B cell (primary cell): ENCODE results near the gene MKS1. TPM values are rescaled to one million over a fixed set of nuclear protein-coding genes. Genes with fewer than 3 reads are reported as not detected.

Experiments
- ATAC-seq: fragments of 200-7000 bp; cut with Tn5 transposase; one replicate; pipeline ENCODE4 v1.10.0; 2021; ENCODE audit warnings: low read depth, mild to moderate bottlenecking, moderate number of reproducible peaks, moderate library complexity
- CTCF ChIA-PET: fragments of 350-600 bp; sonication (Branson Sonifier 250); formaldehyde crosslinking; loops from one replicate; lab custom pipeline; 2021; ENCODE audit warnings: antibody characterized with exemption, inconsistent platforms; lab: Charles Lee
- POLR2A ChIA-PET: fragments of 350-600 bp; sonication (Branson Sonifier 250); formaldehyde crosslinking; loops from one replicate; lab custom pipeline; 2021; ENCODE audit warnings: antibody characterized with exemption; lab: Charles Lee
- DNase-seq: peaks from one replicate; pipeline ENCODE4 v3.0.0; 2013
- H2AFZ ChIP-seq: 2 replicates; pipeline ENCODE4 v1.6.1; 2012; ENCODE audit warnings: mild to moderate bottlenecking, low read depth, low read length; ENCODE audit not compliant: insufficient read depth, poor library complexity, severe bottlenecking
- H3K27ac ChIP-seq, 2 donors: 1 replicate in 1 of 2; 2 replicates in 1 of 2; pipeline ENCODE4 v1.5.1; 2012 to 2013; ENCODE audit warnings: low read length in 2 of 2, mild to moderate bottlenecking in 2 of 2, moderate library complexity in 1 of 2
- H3K27me3 ChIP-seq, 4 experiments: fragments of 200-600 bp in 1 of 4; sonication (generic) in 1 of 4; replicated peaks in 1 of 4; 1 replicate in 2 of 4; 2 replicates in 2 of 4; pipeline versions ENCODE4 v1.6.1 to v1.7.0; 2013 to 2016; ENCODE audit warnings: low read length in 3 of 4, mild to moderate bottlenecking in 2 of 4, mixed read lengths in 1 of 4, moderate library complexity in 1 of 4; ENCODE audit not compliant: insufficient read depth in 4 of 4, control insufficient read depth in 3 of 4; ENCODE audit errors: control extremely low read depth in 1 of 4
- H3K36me3 ChIP-seq, 2 experiments: replicated peaks in 1 of 2; 1 replicate in 1 of 2; 2 replicates in 1 of 2; pipeline versions ENCODE4 v1.6.1 to v1.7.1; 2013; ENCODE audit warnings: low read length in 1 of 2; ENCODE audit not compliant: insufficient read depth in 2 of 2, control insufficient read depth in 1 of 2; ENCODE audit errors: control extremely low read depth in 1 of 2, extremely low read depth in 1 of 2
- H3K4me1 ChIP-seq, 2 donors: fragments of 200-600 bp in 1 of 2; sonication (generic) in 1 of 2; 1 replicate in 1 of 2; 2 replicates in 1 of 2; pipeline versions ENCODE4 v1.5.1 to v1.6.1; 2013 to 2017; ENCODE audit warnings: low read length in 2 of 2; ENCODE audit not compliant: control insufficient read depth in 2 of 2, insufficient read depth in 2 of 2
- H3K4me2 ChIP-seq: replicated peaks from 2 replicates; pipeline ENCODE3; 2012; ENCODE audit warnings: mild to moderate bottlenecking, low read depth, low read length; ENCODE audit not compliant: poor library complexity, severe bottlenecking
- H3K4me3 ChIP-seq, 5 experiments: fragments of 200-600 bp in 1 of 5; sonication (generic) in 1 of 5; 1 replicate in 3 of 5; 2 replicates in 2 of 5; pipeline versions ENCODE4 v1.5.1 to v1.7.0; 2011 to 2016; ENCODE audit warnings: low read length in 4 of 5, mild to moderate bottlenecking in 4 of 5, low read depth in 2 of 5, control low read depth in 1 of 5, moderate library complexity in 1 of 5; ENCODE audit not compliant: insufficient read depth in 1 of 5; ENCODE audit errors: control extremely low read depth in 1 of 5, extremely low read depth in 1 of 5
- H3K79me2 ChIP-seq: fragments of 200-600 bp; sonication (generic); one replicate; pipeline ENCODE4 v1.6.0; 2016; ENCODE audit warnings: low read length; ENCODE audit not compliant: control insufficient read depth, insufficient read depth
- H3K9ac ChIP-seq: fragments of 200-600 bp; sonication (generic); 2 replicates; pipeline ENCODE4 v1.6.1; 2017; ENCODE audit warnings: mild to moderate bottlenecking, low read length, moderate library complexity
- H3K9me3 ChIP-seq, 3 donors: one replicate each; pipeline versions ENCODE4 v1.6.1 to v1.7.1; 2013; ENCODE audit warnings: low read length in 2 of 3; ENCODE audit not compliant: control insufficient read depth in 2 of 3, insufficient read depth in 1 of 3; ENCODE audit errors: control extremely low read depth in 1 of 3
- H4K20me1 ChIP-seq: 2 replicates; pipeline ENCODE4 v1.6.0; 2012; ENCODE audit warnings: mild to moderate bottlenecking, low read length; ENCODE audit not compliant: insufficient read depth, control insufficient read depth, poor library complexity, severe bottlenecking
- H3K27ac Mint-ChIP-seq: one replicate; pipeline ENCODE4 v1.8.0; 2021; ENCODE audit warnings: mixed read lengths
- H3K27me3 Mint-ChIP-seq: one replicate; pipeline ENCODE4 v1.8.0; 2021; ENCODE audit warnings: mixed read lengths
- H3K4me1 Mint-ChIP-seq: one replicate; pipeline ENCODE4 v1.8.0; 2021; ENCODE audit warnings: mixed read lengths
- H3K4me3 Mint-ChIP-seq: one replicate; pipeline ENCODE4 v1.8.0; 2021; ENCODE audit warnings: mixed read lengths
- H3K9me3 Mint-ChIP-seq: one replicate; pipeline ENCODE4 v1.8.0; 2022; ENCODE audit warnings: mixed read lengths; ENCODE audit not compliant: insufficient read depth
- CTCF ChIP-seq: fragments of 200-600 bp; IDR thresholded peaks from one replicate; pipeline ENCODE4 v1.8.0; 2022; ENCODE audit warnings: antibody characterized with exemption, mild to moderate bottlenecking
- EZH2 ChIP-seq: IDR thresholded peaks from 2 replicates; pipeline ENCODE4 v1.6.1; 2012; ENCODE audit warnings: borderline replicate concordance, low read depth, mild to moderate bottlenecking, moderate library complexity, low read length; ENCODE audit not compliant: insufficient read depth, poor library complexity, severe bottlenecking
- WGBS: methylation state at CpG from one replicate; pipeline ENCODE4 v1.1.5; 2013; ENCODE audit warnings: missing lambda C conversion rate; ENCODE audit not compliant: insufficient coverage; 5-methylcytosine and 5-hydroxymethylcytosine counted together
- intact Hi-C: fragments of 100-400 bp; cut with micrococcal nuclease; formaldehyde crosslinking; loops from one replicate; pipeline ENCODE4 v1.10.0; 2022
- polyA plus RNA-seq: library from polyadenylated mRNA; depleted of rRNA; stranded (reverse); fragments of >200 nt; gene quantifications from 2 replicates; pipeline ENCODE4 v1.2.3, GENCODE V29; 2012
- total RNA-seq, 2 donors: library from RNA; stranded (reverse); fragments of 120-200 nt in 1 of 2; gene quantifications; 1 replicate in 1 of 2; 2 replicates in 1 of 2; pipeline versions ENCODE4 v1.2.3 to v1.2.4, GENCODE V29; 2013 to 2022

The MKS1 gene
- total and polyA plus RNA-seq, 2 donors (not counting 1 experiment from before 2014, with no cell fraction given): 8.3 to 19.6 TPM

- Histone ChIP-seq H3K79me2 (no peaks in the 10 kb centered on the region), H3K4me3 (no peak overlapping the region), H3K27ac (no peak overlapping the region), H3K9me3 (no peaks in the 10 kb centered on the region), H3K9ac (no peak overlapping the region), H3K27me3 (peaks cover 0 to 23% (median 13%) of the 10 kb centered on the region in 4 experiments), H2AFZ (no peak overlapping the region), H3K4me1 (no peaks in the 10 kb centered on the region), H3K4me2 (no peak overlapping the region), H3K36me3 (no peaks in the 10 kb centered on the region), H4K20me1 (no peaks in the 10 kb centered on the region)
- WGBS: 90% methylated on average over 2 of the region's 6 CpGs
- ATAC-seq (no peak), DNase-seq (no peak)
- no peaks in the 10 kb centered on the region for H3K9me3 Mint-ChIP-seq
- ChIA-PET POLR2A (no interaction called here), CTCF (no interaction called here)
- TF ChIP-seq CTCF (no peak), EZH2 (no peak)
- intact Hi-C loops: no loop called here
- no peak overlapping the region for H3K27ac Mint-ChIP-seq
- H3K27me3 Mint-ChIP-seq: peaks cover 68% of the 10 kb centered on the region
- no peak overlapping the region for H3K4me3 Mint-ChIP-seq
- H3K4me1 Mint-ChIP-seq: no peaks in the 10 kb centered on the region
Measured at GRCh38 chr17:58264407-58265103, 45.5 kb upstream of the MKS1 start.

GRCh38 chr17:58263773-58264172 lies 44.7 kb upstream of the MKS1 start:
- TF ChIP-seq CTCF (no peak), EZH2 (no peak)
- intact Hi-C loops: no loop called here
- Histone ChIP-seq H3K9ac (no peak overlapping the region), H3K9me3 (no peaks in the 10 kb centered on the region), H2AFZ (no peak overlapping the region), H3K4me1 (no peaks in the 10 kb centered on the region), H4K20me1 (no peaks in the 10 kb centered on the region), H3K4me3 (no peak overlapping the region), H3K4me2 (no peak overlapping the region), H3K27me3 (peaks cover 0 to 23% (median 13%) of the 10 kb centered on the region in 4 experiments), H3K27ac (no peak overlapping the region), H3K36me3 (no peaks in the 10 kb centered on the region), H3K79me2 (no peaks in the 10 kb centered on the region)
- H3K4me3 Mint-ChIP-seq: no peak overlapping the region
- no peaks in the 10 kb centered on the region for H3K9me3 Mint-ChIP-seq
- ChIA-PET POLR2A (no interaction called here), CTCF (no interaction called here)
- no CpG with 5 or more reads among the region's 1 CpG for WGBS
- peaks cover 72% of the 10 kb centered on the region for H3K27me3 Mint-ChIP-seq
- DNase-seq (no peak), ATAC-seq (no peak)
- H3K4me1 Mint-ChIP-seq: no peaks in the 10 kb centered on the region
- H3K27ac Mint-ChIP-seq: no peak overlapping the region
